CD4-positive, alpha-beta memory T cell (primary cell): ENCODE results near the gene HOXC13. TPM values are rescaled to one million over a fixed set of nuclear protein-coding genes. Genes with fewer than 3 reads are reported as not detected.

ENCODE experiments used
- CTCF ChIA-PET: fragments of 350-600 bp; sonication (Branson Sonifier 250); formaldehyde crosslinking; loops from one replicate; lab custom pipeline; 2021; ENCODE audit warnings: inconsistent platforms; ENCODE audit not compliant: partially characterized antibody; lab: Charles Lee
- POLR2A ChIA-PET: fragments of 350-600 bp; sonication (Branson Sonifier 250); formaldehyde crosslinking; loops from one replicate; lab custom pipeline; 2021; ENCODE audit not compliant: partially characterized antibody; lab: Charles Lee
- DNase-seq, 5 donors: peaks; one replicate each; pipeline versions ENCODE4 v3.0.0 to v3.0.0-alpha.2; 2020 to 2022; ENCODE audit warnings: mixed read lengths in 1 of 5
- H3K27ac ChIP-seq: one replicate; pipeline ENCODE4 v1.7.0; 2013; ENCODE audit warnings: low read depth, low read length
- H3K27me3 ChIP-seq: 2 replicates; pipeline ENCODE4 v1.7.0; 2013; ENCODE audit warnings: mild to moderate bottlenecking, low read length, moderate library complexity; ENCODE audit not compliant: insufficient read depth
- H3K36me3 ChIP-seq: 2 replicates; pipeline ENCODE4 v1.7.0; 2013; ENCODE audit warnings: mild to moderate bottlenecking, low read length, moderate library complexity; ENCODE audit not compliant: insufficient read depth
- H3K4me1 ChIP-seq: 2 replicates; pipeline ENCODE4 v1.7.0; 2013; ENCODE audit warnings: mild to moderate bottlenecking, low read length, moderate library complexity; ENCODE audit not compliant: insufficient read depth
- H3K4me3 ChIP-seq, 2 donors: one replicate each; pipeline ENCODE4 v1.7.0; 2013; ENCODE audit warnings: low read length in 2 of 2, mild to moderate bottlenecking in 1 of 2
- H3K9me3 ChIP-seq, 2 donors: one replicate each; pipeline ENCODE4 v1.7.0; 2013; ENCODE audit warnings: low read length in 2 of 2, control low read depth in 1 of 2; ENCODE audit not compliant: control insufficient read depth in 1 of 2
- H3K27ac Mint-ChIP-seq, 7 donors: one replicate each; pipeline ENCODE4 v1.8.0; 2020 to 2021; ENCODE audit warnings: mixed read lengths in 7 of 7, mild to moderate bottlenecking in 6 of 7, inconsistent platforms in 3 of 7, moderate library complexity in 3 of 7
- H3K27me3 Mint-ChIP-seq, 2 donors: one replicate each; pipeline ENCODE4 v1.8.0; 2020 to 2021; ENCODE audit warnings: mixed read lengths in 2 of 2
- H3K36me3 Mint-ChIP-seq, 2 donors: one replicate each; pipeline ENCODE4 v1.8.0; 2020 to 2021; ENCODE audit warnings: mixed read lengths in 2 of 2, inconsistent platforms in 1 of 2, mild to moderate bottlenecking in 1 of 2
- H3K4me1 Mint-ChIP-seq, 4 donors: one replicate each; pipeline ENCODE4 v1.8.0; 2020 to 2021; ENCODE audit warnings: mixed read lengths in 4 of 4, mild to moderate bottlenecking in 1 of 4
- H3K4me3 Mint-ChIP-seq, 8 donors: one replicate each; pipeline ENCODE4 v1.8.0; 2020 to 2021; ENCODE audit warnings: mixed read lengths in 8 of 8, mild to moderate bottlenecking in 7 of 8, moderate library complexity in 6 of 8, inconsistent platforms in 3 of 8
- H3K9me3 Mint-ChIP-seq, 8 donors: one replicate each; pipeline ENCODE4 v1.8.0; 2020 to 2021; ENCODE audit warnings: mixed read lengths in 8 of 8, mild to moderate bottlenecking in 5 of 8, inconsistent platforms in 3 of 8, moderate library complexity in 1 of 8
- intact Hi-C: fragments of 100-400 bp; cut with micrococcal nuclease; formaldehyde crosslinking; loops from one replicate; pipeline ENCODE4 v1.15.1; 2023
- polyA plus RNA-seq, 2 donors: library from polyadenylated mRNA; unstranded; fragments of 300-500 nt; fragmentation: Illumina TruSeq; gene quantifications; one replicate each; pipeline ENCODE4 v1.2.3, GENCODE V29; 2021
- total RNA-seq, 2 experiments: library from RNA; stranded (reverse); gene quantifications; one replicate each; pipeline ENCODE4 v1.2.3, GENCODE V29; 2021

Gene HOXC13
- total and polyA plus RNA-seq, 4 experiments from 2014 or later: not detected

DNA sequence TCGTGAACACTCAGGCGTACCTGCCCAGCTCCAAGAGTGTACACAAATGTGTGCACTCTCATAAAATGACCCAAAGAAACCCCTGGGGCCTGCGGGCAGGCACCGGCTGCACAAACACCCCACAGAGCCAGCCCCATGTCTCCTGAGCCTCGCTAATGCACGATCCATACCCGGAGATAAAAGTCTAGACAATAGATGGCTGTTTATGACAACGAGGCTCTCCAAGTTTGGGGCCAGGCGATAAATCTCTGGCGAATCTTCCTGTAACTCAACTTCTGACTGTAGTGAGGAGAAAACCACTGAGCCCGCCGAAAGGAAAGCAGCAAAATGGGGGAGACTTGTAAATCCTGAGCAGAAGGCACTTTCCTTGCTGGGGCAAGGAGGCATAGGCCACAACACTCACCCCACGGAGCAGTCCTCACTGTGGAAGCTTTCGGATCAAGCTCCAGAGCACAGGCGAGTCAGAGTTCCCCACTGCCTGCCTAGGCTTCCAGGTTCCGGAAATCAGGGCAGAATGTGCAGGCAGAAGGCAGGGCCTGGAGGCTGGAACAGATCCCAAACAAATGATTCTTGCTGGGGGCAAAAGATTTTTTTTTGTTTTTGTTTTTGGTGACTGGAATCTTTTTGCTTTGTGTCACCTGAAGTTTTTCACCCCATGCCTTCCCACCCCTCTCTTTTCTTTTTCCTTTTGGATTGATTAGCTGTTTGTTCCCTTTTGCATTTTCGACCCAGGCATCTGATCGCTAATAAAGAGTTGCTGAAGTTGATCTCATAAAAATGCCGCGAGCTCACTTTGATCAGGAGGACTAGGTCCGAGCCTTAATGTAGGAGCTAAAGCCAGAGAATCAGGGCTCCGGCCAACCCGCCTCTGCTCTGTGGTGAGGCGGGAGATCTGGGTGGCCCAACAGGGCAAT is 29.8 kb downstream of the HOXC13 start:
- Histone ChIP-seq H3K4me3 (no peak overlapping the region), H3K36me3 (no peaks in the 10 kb centered on the region), H3K27ac (no peak overlapping the region), H3K27me3 (peaks cover 95% of the 10 kb centered on the region), H3K4me1 (peaks cover 37% of the 10 kb centered on the region), H3K9me3 (no peaks in the 10 kb centered on the region)
- peak overlapping the region in 1 of 7 donors; percentile 20 for H3K27ac Mint-ChIP-seq
- H3K36me3 Mint-ChIP-seq: peaks cover 4 to 10% of the 10 kb centered on the region in 2 donors
- ChIA-PET CTCF (interaction anchor here (0.5 kb wide), 1 partner anchor 232 kb away, joined by 3 read pairs; no protein-coding TSS in a partner anchor), POLR2A (interaction anchor here (1.6 kb wide), 1 partner anchor 12 kb away, joined by 3 read pairs; no protein-coding TSS in a partner anchor)
- H3K4me3 Mint-ChIP-seq: no peak overlapping the region
- H3K4me1 Mint-ChIP-seq: peaks cover 18 to 48% (median 32%) of the 10 kb centered on the region in 4 donors
- no peak for DNase-seq
- peaks cover 86 to 94% of the 10 kb centered on the region in 2 donors for H3K27me3 Mint-ChIP-seq
- peaks cover 0 to 18% (median 10%) of the 10 kb centered on the region in 8 donors for H3K9me3 Mint-ChIP-seq
- intact Hi-C loops: no loop called here

- ChIA-PET CTCF (no interaction called here), POLR2A (interaction anchor here (1.6 kb wide), 1 partner anchor 11 kb away, joined by 3 read pairs; no protein-coding TSS in a partner anchor)
- peaks cover 95% of the 10 kb centered on the region for H3K27me3 ChIP-seq
- H3K27me3 Mint-ChIP-seq: peaks cover 78 to 87% of the 10 kb centered on the region in 2 donors
- H3K4me1 ChIP-seq: peaks cover 37% of the 10 kb centered on the region
- peaks cover 4 to 10% of the 10 kb centered on the region in 2 donors for H3K36me3 Mint-ChIP-seq
- H3K4me3 Mint-ChIP-seq: no peak overlapping the region
- peaks cover 0 to 19% (median 8%) of the 10 kb centered on the region in 8 donors for H3K9me3 Mint-ChIP-seq
- H3K27ac Mint-ChIP-seq: peak overlapping the region in 1 of 7 donors; percentile 50
- no peak overlapping the region for H3K4me3 ChIP-seq
- no peak overlapping the region for H3K27ac ChIP-seq
- H3K36me3 ChIP-seq: no peaks in the 10 kb centered on the region
- no peaks in the 10 kb centered on the region for H3K9me3 ChIP-seq
- intact Hi-C loops: no loop called here
- DNase-seq: no peak
- peaks cover 13 to 39% (median 23%) of the 10 kb centered on the region in 4 donors for H3K4me1 Mint-ChIP-seq
Observed at GRCh38 chr12:53969588-53970259, 31.1 kb downstream of the HOXC13 start.

DNA sequence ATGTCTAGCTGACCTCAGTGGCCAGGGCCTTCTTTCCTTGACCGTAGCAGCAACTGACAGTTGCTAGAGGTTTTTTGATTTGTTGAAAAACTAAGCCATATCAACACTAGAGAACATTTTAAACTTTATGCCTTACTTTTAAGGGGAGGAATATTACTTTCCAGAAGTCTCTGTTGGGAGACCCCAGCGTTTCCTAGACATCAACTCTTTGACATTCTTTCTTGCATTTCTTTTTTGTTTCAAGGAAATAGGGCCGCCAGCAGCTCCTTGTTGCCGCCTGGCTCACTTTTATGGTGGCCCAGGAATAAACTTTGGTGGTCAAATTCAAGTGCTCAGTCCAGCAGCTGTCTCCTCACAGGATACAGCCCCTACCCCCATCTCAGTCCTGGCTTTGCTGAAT is 31.8 kb downstream of the HOXC13 start:
- intact Hi-C loops: no loop called here
- Mint-ChIP-seq H3K27ac (peak overlapping the region in 1 of 7 donors; percentile 50), H3K4me3 (no peak overlapping the region), H3K4me1 (peaks cover 13 to 37% (median 24%) of the 10 kb centered on the region in 4 donors), H3K9me3 (peaks cover 0 to 17% (median 8%) of the 10 kb centered on the region in 8 donors), H3K36me3 (peaks cover 4 to 10% of the 10 kb centered on the region in 2 donors), H3K27me3 (peaks cover 77 to 84% of the 10 kb centered on the region in 2 donors)
- Histone ChIP-seq H3K9me3 (no peaks in the 10 kb centered on the region), H3K27ac (no peak overlapping the region), H3K27me3 (peaks cover 93% of the 10 kb centered on the region), H3K4me1 (peaks cover 37% of the 10 kb centered on the region), H3K4me3 (no peak overlapping the region), H3K36me3 (no peaks in the 10 kb centered on the region)
- ChIA-PET POLR2A (no interaction called here), CTCF (no interaction called here)
- no peak for DNase-seq

DNA sequence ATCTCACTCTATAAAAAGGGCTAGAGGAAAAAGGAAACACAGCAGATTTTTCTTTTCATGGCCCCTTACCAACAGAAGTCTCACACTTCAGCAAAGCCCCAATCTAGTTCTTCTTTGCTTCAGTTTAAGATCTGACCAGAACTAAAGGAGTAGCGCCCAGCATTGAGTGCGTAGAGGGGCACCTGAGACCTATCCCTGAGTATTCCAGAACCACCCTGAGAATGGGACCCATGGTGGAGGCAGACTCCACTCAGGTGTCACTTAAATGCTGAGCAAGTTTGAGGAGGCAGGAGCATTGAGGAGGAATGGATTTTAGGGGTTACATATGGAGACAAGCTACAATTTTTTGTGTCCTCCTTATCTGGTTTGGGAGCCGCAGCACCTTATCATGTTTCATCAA is 32.5 kb downstream of the HOXC13 start:
- CTCF ChIA-PET: no interaction called here
- peaks cover 34% of the 10 kb centered on the region for H3K4me1 ChIP-seq

GRCh38 chr12:53971686-53972085 is 33.1 kb downstream of the HOXC13 start:
- peak overlapping the region in 1 of 8 donors; percentile 27 for H3K4me3 Mint-ChIP-seq
- Histone ChIP-seq H3K27me3 (peaks cover 93% of the 10 kb centered on the region), H3K4me3 (no peak overlapping the region), H3K4me1 (peaks cover 28% of the 10 kb centered on the region), H3K27ac (no peak overlapping the region), H3K36me3 (no peaks in the 10 kb centered on the region), H3K9me3 (no peaks in the 10 kb centered on the region)
- ChIA-PET CTCF (no interaction called here), POLR2A (no interaction called here)
- H3K27me3 Mint-ChIP-seq: peaks cover 74 to 82% of the 10 kb centered on the region in 2 donors
- H3K9me3 Mint-ChIP-seq: peaks cover 0 to 21% (median 8%) of the 10 kb centered on the region in 8 donors
- peaks cover 6 to 30% (median 17%) of the 10 kb centered on the region in 4 donors for H3K4me1 Mint-ChIP-seq
- intact Hi-C loops: no loop called here
- peaks cover 5 to 10% of the 10 kb centered on the region in 2 donors for H3K36me3 Mint-ChIP-seq
- H3K27ac Mint-ChIP-seq: peak overlapping the region in 1 of 7 donors; percentile 84
- DNase-seq: no peak

More for the DNA sequence above, 32.5 kb downstream of the HOXC13 start:
- no peak overlapping the region for H3K4me3 ChIP-seq
- Mint-ChIP-seq H3K27me3 (peaks cover 76 to 83% of the 10 kb centered on the region in 2 donors), H3K4me1 (peaks cover 10 to 36% (median 23%) of the 10 kb centered on the region in 4 donors), H3K4me3 (no peak overlapping the region), H3K27ac (peak overlapping the region in 1 of 7 donors; percentile 84), H3K9me3 (peaks cover 0 to 21% (median 8%) of the 10 kb centered on the region in 8 donors), H3K36me3 (peaks cover 5 to 10% of the 10 kb centered on the region in 2 donors)
- no peaks in the 10 kb centered on the region for H3K9me3 ChIP-seq
- DNase-seq: no peak
- POLR2A ChIA-PET: no interaction called here
- no peak overlapping the region for H3K27ac ChIP-seq
- peaks cover 93% of the 10 kb centered on the region for H3K27me3 ChIP-seq
- no peaks in the 10 kb centered on the region for H3K36me3 ChIP-seq
- intact Hi-C loops: no loop called here

GRCh38 chr12:53972152-53972702 is 33.6 kb downstream of the HOXC13 start:
- Histone ChIP-seq H3K27ac (no peak overlapping the region), H3K36me3 (no peaks in the 10 kb centered on the region), H3K4me3 (no peak overlapping the region), H3K27me3 (peaks cover 93% of the 10 kb centered on the region), H3K9me3 (no peaks in the 10 kb centered on the region), H3K4me1 (peaks cover 25% of the 10 kb centered on the region)
- intact Hi-C loops: no loop called here
- Mint-ChIP-seq H3K4me3 (peak overlapping the region in 2 of 8 donors; percentile 27 to 71), H3K9me3 (peaks cover 0 to 21% (median 11%) of the 10 kb centered on the region in 8 donors), H3K27me3 (peaks cover 73 to 82% of the 10 kb centered on the region in 2 donors), H3K36me3 (peaks cover 5 to 10% of the 10 kb centered on the region in 2 donors), H3K27ac (peak overlapping the region in 3 of 7 donors; percentile 26 to 84 (median 75)), H3K4me1 (peaks cover 6 to 32% (median 17%) of the 10 kb centered on the region in 4 donors)
- no peak for DNase-seq
- POLR2A ChIA-PET: no interaction called here
- CTCF ChIA-PET: no interaction called here
